Endometrial microvascular endothelial cells (primary cell): Measurements from ENCODE around the gene MLC1. TPM values are rescaled to one million over a fixed set of nuclear protein-coding genes. Genes with fewer than 3 reads are reported as not detected.

ENCODE experiments used
- in situ Hi-C: cut with HindIII; loops from 2 replicates; pipeline ENCODE4 v1.10.0; 2017; ENCODE audit warnings: low sequenced_read_pairs, low pct_unique_long_range_greater_than_20kb; ENCODE audit errors: inconsistent ontology term
- total RNA-seq: library from RNA; depleted of rRNA; stranded (reverse); fragments of >200 nt; gene quantifications from one replicate; pipeline ENCODE4 v1.2.3, GENCODE V29; 2015; ENCODE audit errors: inconsistent ontology term

MLC1 gene
- total RNA-seq, 1 donor from 2014 or later = not detected

GRCh38 chr22:50082197-50082715 lies 3.0 kb downstream of the MLC1 start:
- in situ Hi-C loops = no loop called here

GRCh38 chr22:50081426-50082196 lies 3.6 kb downstream of the MLC1 start:
- in situ Hi-C loops = no loop called here

DNA sequence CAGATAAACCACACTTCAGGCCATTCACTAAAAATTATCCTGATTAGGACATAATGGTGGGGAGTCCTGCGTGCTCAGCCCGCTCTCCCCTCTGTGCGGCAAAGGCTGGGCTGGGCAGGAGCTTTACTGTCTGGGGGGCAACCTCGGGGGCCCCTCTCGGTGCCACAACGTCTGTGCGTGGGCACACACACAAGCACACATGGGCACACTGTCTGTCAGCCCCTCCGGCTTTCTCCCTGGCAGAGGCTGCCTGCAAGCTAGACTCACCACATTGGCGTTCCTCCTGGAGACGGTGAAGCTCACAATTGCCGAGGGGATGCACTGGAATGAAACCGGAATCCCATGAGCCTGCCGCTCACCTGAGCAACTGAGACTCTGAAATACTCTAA lies 5.2 kb downstream of the MLC1 start:
- in situ Hi-C loops = no loop called here

GRCh38 chr22:50078761-50079160 lies 6.5 kb downstream of the MLC1 start:
- in situ Hi-C loops = no loop called here

DNA sequence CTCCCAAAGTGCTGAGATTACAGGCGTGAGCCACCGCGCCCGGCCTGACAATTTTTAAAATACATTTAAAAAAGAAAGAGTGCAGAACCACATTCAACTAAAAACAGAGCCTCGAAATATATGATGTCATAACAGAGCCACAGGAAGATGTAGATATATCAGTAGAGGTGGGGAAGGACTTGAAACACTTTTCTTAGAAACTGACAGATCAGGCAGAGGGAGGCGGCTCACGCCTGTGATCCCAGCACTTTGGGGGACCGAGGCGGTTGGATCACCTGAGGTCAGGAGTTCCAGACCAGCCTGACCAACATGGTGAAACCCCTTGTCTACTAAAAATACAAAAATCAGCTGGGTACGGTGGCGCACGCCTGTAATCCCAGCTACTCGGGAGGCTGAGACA lies 7.0 kb downstream of the MLC1 start:
- in situ Hi-C loops = no loop called here

GRCh38 chr22:50076646-50077535 lies 8.3 kb downstream of the MLC1 start:
- in situ Hi-C loops = no loop called here

- in situ Hi-C loops = no loop called here
Observed at GRCh38 chr22:50074551-50075530, 10.4 kb downstream of the MLC1 start.

GRCh38 chr22:50074056-50074455 lies 11.2 kb downstream of the MLC1 start:
- in situ Hi-C loops = no loop called here

DNA sequence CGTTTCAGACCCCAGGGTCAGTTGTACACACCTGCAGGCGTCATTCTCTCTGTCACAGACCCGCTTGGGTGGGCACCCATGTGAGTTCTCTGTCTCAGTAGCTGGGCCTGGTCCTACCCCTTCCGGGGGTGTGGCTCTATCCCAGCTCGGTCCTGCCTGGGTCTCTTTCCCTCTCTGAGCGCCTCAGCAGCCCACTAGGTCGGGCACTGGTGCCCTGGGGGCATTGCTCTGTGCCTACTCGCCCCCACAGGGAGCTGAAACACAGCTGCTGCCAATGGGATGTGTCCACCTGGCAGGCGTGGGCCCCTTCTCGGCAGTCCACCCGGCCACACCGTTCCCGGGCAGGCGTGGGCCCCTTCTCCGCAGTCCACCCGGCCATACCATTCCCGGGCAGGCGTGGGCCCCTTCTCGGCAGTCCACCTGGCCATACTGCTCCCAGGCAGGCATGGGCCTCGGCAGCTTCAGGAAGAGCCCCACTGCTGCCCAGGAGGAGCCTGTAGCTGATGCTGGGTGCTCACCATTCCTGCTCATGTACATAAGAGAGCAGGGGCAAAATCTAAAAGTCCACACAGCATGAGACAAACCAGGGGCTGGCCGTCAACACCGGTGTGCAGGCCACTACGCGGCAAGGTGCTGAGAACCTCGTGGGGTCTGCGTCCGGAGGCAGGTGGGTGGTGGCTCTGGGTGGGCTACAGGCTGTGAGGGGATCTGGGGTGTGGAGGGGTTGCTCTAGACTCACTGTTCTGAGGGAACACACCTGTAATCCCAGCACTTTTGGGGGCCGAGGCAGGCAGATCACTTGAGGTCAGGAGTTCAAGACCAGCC lies 12.3 kb downstream of the MLC1 start:
- in situ Hi-C loops = no loop called here

DNA sequence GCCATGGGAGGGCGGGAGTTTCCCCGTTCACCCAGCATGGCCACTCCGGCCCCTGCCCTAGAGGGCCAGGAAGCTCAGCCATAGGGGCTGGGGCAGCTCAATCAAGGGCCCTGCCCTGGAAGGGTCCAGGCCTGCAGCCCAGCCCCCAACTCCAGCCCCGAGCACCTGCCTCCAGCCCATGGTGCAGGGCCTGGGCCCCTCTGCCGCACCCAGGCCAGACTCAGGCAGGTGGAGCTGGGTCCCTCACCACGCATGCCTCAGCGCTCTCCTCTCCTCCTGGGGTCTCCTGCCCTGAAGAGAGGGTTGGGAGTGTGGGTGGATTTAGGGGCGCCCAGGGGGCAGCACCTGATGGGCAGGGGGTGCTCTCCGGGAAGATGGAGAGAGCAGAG lies 13.1 kb downstream of the MLC1 start:
- in situ Hi-C loops = no loop called here

- in situ Hi-C loops = no loop called here
Observed at GRCh38 chr22:50071432-50072166, 13.6 kb downstream of the MLC1 start.

DNA sequence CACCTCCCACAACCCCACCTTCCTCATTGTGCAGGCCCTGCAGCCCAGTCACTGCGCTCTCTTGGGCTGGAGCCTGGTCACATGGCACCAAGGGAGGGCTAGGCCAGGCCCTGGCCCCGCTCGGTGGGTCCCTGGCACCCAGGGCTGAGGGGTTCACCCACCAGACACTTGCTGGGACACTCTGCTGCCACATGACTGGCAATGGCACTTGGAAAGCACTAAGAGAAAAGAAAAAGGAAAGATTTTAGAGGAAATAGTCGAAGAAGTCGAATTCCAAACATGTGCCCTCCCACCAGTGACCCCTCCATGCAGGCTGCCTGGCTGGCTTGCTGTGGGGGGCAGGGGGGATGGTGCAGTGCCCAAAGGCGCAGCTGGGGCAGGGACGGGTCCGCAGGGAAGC lies 14.9 kb downstream of the MLC1 start:
- in situ Hi-C loops = no loop called here

- in situ Hi-C loops = no loop called here
Observed at GRCh38 chr22:50068096-50068495, 17.1 kb downstream of the MLC1 start.

DNA sequence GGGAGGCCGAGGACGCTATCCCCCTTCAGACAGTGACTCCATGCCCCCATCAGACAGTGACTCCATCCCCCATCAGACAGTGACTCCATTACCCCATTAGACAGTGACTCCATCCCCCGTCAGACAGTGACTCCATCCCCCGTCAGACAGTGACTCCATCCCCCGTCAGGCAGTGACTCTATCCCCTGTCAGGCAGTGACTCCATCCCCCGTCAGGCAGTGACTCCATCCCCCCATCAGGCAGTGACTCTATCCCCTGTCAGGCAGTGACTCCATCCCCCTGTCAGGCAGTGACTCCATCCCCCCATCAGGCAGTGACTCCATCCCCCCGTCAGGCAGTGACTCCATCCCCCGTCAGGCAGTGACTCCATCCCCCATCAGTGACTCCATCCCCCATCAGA lies 18.0 kb downstream of the MLC1 start:
- in situ Hi-C loops = no loop called here

DNA sequence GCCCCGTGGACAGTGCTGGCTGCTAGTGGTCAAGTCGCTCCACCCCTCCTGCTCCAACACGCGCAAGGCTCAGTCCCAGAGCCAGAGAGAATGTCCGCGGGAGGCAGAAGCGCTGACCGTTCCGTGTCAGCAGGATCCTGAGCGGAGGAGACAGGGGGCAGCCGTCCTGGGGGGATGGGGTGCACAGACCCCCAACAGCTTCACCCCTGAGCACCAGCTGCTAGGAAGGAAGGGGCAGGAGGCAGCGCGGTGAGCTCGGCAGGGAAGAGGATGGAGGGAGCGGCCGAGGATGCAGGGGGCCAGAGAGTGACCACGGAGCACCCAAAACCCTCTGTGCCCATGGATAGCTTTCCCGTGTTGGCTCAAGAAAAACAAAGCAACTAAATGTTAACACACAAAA lies 20.8 kb downstream of the MLC1 start:
- in situ Hi-C loops = no loop called here

- in situ Hi-C loops = no loop called here
Observed at GRCh38 chr22:50063589-50064393, 21.4 kb downstream of the MLC1 start.
